GM21825 (cell line): ENCODE data around the gene ARHGAP15.

Experiments
- ATAC-seq: cut with Tn5 transposase; IDR thresholded peaks from one replicate; pipeline ENCODE4 v1.9.1; 2021; ENCODE audit warnings: mild to moderate bottlenecking, moderate library complexity; ENCODE audit not compliant: unreplicated experiment

The ARHGAP15 gene

DNA sequence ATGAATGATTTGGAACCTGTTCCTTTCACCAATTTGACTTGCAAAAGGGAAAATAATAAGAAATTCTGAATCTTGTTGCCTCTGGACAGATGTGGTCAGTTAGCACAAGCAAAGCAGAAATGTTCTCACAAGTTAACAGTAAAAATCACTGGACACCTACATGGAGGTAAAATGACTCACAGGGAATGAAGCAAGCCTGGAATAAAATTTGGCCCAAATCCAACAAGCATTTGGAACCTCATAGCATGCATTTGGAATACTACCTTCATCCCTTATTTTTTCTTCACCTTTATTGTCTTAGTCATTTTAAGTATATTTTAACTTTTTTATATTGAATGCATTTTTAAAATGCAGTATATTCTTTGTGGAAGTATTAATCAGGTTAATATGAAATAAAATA lies 602.9 kb downstream of the ARHGAP15 start:
- no peak for ATAC-seq

DNA sequence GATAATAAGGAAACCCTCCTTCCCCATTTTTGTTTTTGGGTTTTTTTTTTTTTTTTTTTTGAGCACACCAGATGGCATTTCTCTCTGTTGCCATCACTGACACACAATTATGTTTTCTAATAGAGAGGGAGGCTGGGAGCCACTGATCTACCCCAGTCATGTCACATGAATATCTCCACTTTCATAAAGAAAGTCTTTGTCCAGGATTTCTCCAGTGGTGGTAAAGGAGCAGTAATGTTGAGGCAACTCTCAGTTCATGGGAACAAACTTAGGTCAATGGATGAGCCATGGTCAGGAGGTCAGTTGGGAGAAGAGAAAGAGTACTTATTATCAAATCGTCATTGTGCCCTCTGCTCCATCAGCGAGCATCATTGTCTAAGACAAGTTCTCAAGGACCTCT lies 603.7 kb downstream of the ARHGAP15 start:
- ATAC-seq: no peak

DNA sequence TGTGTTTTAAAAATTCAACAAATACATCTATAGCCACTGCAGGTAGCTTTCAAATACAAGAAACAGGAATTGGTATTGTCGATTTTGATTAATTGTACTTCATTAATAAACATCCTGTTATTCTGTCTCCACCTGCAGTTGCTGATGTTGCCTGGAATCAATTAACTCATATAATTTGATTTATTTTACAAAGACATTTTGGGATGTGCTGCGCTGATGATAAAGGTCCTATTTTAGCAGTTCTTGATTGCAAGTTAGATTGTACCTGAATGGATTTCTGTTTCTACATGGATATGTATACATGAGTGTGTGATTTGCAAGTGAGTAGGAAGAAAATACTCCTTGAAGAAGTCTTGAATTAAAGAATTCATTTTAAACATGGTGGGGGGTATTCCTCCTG lies 605.3 kb downstream of the ARHGAP15 start:
- ATAC-seq: no peak

DNA sequence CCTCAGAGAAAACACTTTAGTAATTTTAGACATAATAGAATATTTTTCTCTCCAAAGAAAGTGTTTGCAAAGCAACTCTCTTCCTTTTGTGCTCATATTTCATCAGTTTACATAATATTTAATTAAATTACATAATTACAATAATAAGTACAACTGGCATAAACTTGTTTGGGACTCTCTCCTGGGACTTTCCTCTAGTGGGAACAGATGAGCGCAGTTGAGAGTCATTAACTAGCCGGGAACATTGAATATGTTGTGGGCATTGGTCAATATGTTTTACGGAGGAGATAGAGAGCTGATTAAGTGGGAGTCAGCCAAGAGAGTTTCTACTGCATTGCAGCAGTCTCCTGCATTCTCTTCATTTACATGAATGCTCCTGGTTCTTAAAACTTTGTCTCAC lies 607.7 kb downstream of the ARHGAP15 start:
- ATAC-seq: no peak

DNA sequence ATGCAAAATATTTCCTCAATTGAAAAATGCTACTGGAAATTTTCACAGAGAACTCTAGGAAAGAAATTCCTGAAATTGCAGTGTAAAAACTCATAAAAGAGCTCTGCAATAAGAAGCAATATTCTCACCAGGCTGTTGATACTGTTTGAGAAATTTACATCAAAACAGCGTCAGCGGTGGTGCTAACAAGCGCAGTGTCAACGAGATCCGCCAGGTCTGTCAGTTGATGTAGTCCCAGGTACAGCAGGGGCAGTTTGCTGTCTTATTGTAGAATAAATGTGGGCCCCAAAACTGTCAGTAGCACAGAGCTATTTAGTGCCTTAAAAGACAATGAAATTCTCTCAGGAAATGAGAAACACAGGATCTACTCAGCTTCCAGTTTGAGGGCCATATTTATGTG lies 611.2 kb downstream of the ARHGAP15 start:
- ATAC-seq: no peak

DNA sequence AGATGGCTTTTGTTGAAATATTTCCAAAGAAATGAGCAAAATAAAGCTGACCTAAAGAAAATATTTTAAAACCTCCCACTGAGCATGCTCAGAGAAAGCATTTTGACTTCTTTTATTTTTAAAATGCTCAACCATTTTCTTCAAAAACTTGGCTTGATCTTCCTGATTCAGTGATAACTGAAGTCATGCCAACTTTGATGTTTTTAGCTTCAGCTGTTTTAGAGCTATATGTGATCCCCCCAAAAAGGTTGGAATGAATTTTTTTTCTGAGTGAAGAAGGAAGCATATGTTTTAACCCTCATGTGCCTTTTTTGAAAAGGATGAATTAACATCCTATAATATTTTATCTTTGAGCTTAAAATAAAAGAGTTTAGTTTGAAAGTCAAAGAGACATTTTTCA lies 612.0 kb downstream of the ARHGAP15 start:
- no peak for ATAC-seq

DNA sequence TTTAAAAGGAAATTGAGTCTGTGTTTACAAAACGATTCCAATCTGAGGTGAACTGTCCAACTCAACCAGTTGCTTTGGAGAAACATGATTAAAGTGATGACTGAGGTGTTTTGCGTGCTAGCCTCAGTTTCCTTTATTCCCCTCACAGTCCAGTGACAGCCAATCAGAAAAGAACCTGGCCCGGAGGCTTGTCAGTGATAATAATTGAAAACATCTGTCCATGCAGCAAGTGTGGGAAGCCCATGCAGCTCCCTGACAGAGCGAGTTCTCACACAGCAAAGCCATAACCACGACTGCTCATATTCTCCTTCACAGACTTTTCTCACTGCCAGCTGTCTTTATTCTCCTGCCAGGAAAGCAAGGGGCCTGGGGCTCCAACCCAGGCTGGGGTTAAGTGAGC lies 613.4 kb downstream of the ARHGAP15 start:
- no peak for ATAC-seq

DNA sequence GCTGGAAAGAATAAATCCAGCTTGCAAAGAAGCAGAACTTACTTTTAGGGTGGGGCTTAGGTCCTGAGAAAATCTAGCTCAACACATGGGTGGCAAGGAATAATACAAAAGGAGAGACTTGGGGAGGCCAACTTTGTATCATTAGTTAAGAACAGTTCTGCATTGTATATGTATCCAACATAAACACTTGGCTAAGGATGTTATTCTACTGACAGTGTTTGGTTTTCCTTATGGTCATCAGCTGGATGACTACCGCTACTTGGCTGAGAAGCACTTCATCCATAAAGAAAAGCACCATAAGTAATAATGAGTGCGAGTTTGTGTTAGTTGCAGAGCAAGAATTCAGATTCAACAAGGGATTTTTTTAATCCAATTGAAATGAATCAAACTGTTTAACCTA lies 614.9 kb downstream of the ARHGAP15 start:
- no peak for ATAC-seq

DNA sequence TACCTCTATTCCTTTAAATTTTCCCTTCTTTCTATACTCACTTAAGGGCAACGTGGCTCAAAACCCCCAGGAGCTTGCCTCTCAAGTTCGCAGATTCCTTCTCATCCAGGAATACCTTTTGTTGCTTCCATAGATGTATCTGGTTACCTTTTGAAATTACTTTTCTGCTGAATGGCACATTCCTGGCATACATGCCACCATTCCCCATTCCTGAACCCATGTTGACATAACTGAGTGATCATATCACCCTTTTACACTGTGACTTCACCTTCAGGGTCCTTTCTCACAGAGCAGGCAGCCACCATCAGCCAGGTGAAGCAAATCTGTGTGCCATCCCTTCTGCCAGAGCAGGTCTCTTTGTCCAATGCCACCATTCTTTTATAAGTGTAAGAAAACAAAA lies 615.8 kb downstream of the ARHGAP15 start:
- no peak for ATAC-seq

DNA sequence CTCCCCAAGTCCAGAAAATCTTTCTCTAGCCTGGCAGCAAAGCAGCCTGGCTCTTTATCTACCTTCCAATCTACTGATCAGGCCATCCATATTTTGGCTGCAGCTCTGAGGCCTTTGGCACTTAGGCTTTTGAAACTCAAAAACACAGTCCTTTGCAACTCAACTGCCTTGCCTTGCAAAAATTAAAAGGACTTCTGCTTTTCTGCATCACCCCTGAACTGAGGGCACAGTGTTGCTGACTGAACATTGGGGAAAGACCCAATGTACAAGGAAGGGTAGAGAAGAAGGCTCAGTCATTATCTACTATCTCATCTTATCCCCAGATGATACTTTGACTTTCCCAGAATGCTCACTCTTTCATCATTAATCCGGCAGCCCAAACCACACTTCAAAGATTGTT lies 625.5 kb downstream of the ARHGAP15 start:
- ATAC-seq: no peak

DNA sequence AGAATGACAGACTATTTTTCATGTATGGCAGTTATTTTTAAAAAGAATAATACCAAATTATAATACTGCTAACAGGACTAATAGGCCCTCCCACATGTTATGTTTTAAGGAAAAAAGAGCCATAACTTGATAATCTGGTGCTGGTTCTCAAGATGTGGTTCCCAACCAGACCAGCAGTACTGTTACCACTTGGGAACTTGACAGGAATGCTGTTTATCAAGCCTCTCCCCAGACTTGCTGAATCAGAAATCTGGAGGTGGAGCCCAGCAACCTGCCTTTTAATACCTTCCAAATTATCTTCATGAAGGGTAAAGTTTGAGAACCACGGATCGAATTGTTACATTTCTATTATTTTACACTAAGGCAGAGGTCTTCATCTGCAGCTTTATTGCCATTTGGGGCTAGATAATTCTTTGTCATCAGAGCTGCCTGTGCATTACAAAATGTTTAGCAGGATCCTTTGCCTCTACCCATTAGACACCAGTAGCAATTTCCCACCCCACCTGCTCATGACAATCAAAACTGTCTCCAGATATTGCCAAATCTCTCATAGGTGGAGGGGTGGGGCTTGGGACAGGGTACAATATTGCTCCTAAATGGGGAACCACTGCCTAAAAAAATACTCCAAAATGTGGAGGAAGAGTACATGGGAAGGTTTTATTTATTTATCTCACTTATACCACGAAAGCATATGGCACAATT lies 629.6 kb downstream of the ARHGAP15 start:
- ATAC-seq: no peak

DNA sequence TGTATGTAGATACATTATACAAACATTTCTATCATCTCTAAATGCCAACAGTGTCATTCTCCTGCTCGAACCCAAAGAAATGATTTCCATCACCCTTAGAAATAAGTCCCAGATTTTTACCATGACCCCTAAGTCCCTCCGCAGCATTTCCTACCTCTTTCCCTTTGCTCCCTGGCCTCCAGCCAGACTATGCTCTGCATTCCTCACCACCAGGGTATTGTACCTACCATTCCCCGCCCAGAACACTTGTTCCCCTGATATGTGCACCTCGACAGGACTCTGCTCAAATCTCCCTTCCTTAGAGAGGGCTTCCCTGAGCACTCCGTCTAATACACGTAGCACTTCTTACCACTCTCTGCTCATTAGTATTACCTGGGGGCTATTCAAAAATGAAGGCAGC lies 630.2 kb downstream of the ARHGAP15 start:
- no peak for ATAC-seq

DNA sequence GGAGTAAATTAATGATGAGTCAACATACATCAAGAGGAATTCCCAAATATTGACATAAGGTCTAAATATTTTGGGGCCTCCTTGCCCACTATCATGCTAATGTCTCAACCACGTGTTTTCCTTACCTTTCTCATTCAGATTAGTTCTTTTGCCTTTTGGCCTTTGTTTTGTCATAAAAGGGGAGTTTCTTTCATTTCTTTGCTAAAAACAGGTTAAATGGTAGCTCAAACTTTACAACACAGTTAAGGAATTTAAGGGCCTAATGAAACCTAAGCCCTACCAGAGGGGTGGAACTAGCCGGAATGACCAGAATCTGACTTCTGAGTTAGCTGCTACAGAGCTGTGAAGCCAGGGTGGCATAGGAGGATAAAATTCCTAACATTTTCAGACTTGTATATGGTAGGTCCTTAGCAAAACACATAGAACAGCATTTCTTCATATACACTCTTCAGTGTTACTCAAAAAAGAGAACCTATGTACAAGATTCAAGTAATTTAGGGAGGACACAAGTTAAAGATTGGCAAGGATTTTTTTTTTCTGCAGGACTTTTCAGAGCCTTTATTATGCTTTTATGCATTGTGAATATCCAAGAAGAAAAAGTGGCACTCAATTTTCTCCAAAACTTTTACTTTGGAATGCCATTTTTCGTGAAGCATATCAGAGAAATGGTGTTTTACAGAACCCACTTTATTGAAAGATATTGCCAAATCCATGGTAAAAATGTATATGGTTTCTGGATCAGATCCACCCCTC lies 633.1 kb downstream of the ARHGAP15 start:
- no peak for ATAC-seq

DNA sequence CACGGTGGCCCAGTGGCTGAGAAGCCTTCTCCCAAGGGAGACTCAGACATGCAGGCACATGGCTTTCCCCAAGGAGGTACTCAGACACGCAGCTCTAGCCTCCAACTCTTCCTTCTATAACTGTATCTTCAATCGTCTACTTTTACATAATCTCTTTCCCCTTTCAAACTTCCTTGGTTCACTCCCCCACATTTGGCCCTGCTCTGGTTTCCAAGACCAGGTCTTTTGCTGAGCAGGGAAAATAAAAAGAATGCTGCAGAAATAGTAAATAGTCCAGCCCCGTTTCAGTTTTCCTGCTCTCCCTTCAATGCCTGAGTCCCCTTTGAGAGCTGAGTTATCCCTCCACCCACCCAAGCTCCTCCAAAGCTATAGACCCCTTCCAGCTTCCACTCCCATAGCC lies 635.0 kb downstream of the ARHGAP15 start:
- ATAC-seq: no peak

DNA sequence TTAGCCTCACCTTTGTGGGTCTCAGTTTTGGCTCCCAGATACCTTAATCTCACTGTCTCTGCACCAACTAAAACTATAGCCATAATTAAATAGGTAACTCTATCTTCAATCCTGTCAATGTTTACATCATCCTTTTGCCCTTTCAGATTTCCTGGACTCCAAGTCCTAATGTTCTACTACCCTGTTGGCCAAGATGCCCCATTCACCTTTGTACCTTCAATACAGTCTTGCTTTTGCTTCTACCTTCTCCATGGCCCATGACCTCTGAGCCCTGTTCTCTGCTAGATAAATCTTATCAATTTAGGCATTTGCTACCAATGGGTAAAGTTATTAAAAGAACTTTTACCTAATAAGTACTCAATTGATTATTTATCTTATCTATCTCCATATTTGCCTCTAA lies 635.5 kb downstream of the ARHGAP15 start:
- ATAC-seq: no peak

DNA sequence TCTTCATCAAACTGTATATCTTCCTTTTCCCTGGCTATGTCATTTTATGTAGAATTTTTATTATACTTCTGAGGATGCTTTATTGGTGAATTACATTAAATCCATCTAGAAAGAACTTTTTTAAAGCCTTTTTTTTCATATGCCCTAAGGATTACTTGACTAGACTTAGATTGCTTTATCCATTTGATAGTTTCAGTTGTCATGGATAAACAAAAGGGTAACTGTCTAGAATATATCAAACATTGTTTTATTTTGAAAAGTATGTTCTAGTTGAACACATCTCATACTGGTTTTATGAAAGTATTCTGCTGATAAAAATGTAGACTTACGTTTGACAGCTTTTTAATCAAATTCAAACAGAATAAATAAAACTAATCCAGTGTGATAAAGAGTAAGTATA lies 639.8 kb downstream of the ARHGAP15 start:
- ATAC-seq: no peak

DNA sequence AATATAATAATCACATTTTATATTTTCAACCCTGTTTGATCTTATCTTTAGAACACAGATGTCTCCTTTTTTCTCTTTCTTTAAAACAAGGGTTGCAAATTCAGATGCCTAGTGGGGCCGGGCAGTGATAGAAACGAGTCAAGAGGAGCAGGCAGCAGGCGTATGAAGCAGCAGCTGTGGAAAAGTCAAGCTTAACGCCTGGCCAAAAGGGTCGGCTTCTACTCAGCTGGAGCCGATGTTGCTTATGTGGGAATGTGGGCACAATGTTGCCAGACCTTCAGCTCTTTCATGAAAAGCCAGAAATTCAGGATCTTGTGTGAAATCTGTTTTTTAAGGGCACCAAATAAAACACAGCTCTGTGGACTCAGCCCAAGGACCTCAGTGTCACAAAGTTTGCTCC lies 642.7 kb downstream of the ARHGAP15 start:
- ATAC-seq: no peak

DNA sequence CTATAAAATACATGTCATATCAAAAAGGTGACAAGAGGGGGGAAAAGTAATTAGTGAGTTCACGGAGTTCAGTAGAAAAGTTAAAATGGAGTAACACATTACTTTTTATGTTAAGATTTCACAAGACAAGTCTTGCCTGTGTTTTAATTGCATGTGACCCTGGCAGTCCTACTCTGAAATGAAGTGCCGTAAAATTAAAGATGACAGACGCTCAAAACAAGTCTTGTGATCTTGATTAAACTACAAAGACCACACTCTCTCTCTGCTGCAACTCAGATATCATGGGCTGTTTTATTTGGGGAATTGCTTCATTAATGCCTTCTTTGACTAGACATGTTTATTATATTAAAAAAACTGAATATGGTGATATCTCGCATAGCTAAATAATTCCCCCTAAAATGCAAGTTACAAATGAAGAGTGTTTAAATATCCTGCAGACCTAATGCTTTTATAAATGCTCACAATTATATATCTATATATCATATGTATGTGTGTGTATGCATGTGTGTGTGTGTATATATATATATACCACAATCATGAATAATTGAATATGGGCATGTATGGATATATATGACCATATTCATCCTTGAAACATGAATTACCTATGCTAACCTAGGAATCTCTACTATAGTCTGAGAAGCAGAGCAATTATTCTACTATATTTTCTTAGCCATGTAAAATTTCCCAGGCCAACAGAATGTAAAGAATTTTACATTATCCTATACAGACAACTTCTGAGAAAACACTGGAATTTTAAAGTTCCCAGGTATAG lies 647.5 kb downstream of the ARHGAP15 start:
- ATAC-seq: no peak

DNA sequence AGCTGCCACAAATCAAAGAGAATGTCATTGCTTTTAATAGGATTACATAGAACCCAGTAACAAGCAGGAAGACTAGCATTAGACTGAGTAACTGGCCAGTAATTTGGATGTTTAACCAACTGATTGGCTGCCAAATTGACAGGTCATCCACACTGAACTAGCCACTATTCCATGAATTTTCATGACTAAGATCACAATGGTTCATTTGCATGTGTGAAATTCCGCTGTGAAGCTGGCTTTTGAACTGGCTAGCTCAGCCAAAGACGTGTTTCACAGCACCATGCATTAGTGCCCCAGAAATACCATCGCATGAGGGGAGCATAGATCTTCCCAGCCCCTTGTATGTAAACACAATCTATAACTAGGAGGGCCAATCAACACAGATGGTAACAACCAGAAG lies 649.8 kb downstream of the ARHGAP15 start:
- no peak for ATAC-seq

DNA sequence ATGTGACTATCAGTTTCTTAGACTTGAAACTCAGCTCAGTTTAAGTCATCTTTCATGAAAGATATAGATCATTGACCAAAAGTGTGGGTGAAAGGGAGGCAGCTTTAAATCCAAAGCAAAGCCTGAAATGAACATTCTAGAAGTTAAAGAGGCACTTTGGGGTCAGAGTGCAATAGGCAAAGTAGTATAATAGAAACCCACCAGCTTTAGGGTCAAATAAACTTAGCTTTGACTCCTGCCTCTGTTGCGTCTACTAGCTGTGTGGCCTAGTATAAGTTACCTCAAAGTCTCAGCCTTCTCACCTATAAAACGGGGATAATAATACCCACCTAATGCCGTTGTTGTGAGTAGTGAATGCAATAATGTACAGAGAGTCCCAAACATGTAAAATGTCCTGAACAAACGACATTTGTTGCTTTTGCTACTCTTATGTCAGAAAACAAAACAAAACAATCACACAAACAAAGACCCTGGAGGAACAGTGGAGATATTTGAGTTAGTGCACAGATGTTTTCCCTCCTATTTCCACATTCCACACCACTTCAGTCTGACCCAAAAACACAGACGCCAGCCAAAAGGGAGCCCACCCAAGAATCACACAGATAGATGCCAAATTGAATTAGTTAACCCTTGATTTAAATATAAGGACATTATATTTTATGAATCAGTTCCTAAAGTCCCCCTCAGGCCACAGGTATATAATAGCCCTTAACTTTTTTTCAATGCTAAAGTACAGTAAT lies 657.0 kb downstream of the ARHGAP15 start:
- ATAC-seq: no peak

DNA sequence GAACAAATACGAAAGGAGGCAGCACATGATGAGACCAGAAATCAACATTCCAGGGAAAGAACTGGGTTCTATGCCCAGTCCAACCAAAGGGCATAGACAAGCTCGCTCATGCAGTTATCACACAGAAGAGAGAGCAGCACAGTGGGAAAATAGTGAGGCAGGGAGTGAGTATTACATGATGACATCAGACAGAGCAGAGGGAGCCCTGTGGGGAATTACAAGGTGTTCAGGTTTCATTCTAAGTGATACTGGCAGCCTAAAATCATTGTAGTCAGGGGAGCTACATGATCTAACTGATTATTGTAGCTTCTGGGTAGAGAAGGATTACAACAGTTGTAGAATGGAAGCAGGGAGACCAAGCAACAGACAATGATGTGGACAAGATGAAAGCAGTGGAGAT lies 658.5 kb downstream of the ARHGAP15 start:
- no peak for ATAC-seq
